ENCODE data around the gene HAGHL. TPM values are rescaled to one million over a fixed set of nuclear protein-coding genes. Genes with fewer than 3 reads are reported as not detected.

The HAGHL gene
- total and polyA plus RNA-seq, 2 experiments from 2014 or later: 15.5 to 31.5 TPM

GRCh38 chr16:767743-768235 lies 40.9 kb downstream of the HAGHL start:
- Histone ChIP-seq H3K27me3 (no peaks in the 10 kb centered on the region), H3K9me3 (ENCODE audit: low read depth) (no peaks in the 10 kb centered on the region), H3K79me2 (no peaks in the 10 kb centered on the region), H3K4me3 (no peak overlapping the region), H3K36me3 (replicated peaks; ENCODE audit: insufficient read depth, low read depth) (no peaks in the 10 kb centered on the region), H3K9me2 (replicated peaks; ENCODE audit: insufficient read depth) (no peaks in the 10 kb centered on the region), H3K27ac (no peak overlapping the region), H3K4me1 (ENCODE audit: insufficient read depth) (no peaks in the 10 kb centered on the region), H3K4me2 (no peak overlapping the region), H2AFZ (no peak overlapping the region), H4K20me1 (ENCODE audit: insufficient read depth, poor library complexity, severe bottlenecking) (no peaks in the 10 kb centered on the region)
- DNase-seq (ENCODE audit: low spot score): no peak
- no peak for TF ChIP-seq CTCF (IDR thresholded peaks at IDR 0.05; ENCODE audit: poor library complexity)
- TF ChIP-seq EZH2 (IDR thresholded peaks at IDR 0.05; ENCODE audit: borderline replicate concordance): no peak
- TF ChIP-seq EZH2phosphoT487 (IDR thresholded peaks at IDR 0.05; ENCODE audit: low read depth, severe bottlenecking, unreplicated experiment): no peak
- 75% methylated on average over 6 of the region's 38 CpGs for WGBS (ENCODE audit: low lambda C conversion rate, missing lambda C conversion rate)

- Histone ChIP-seq H2AFZ (no peak overlapping the region), H4K20me1 (ENCODE audit: insufficient read depth, poor library complexity, severe bottlenecking) (no peaks in the 10 kb centered on the region), H3K27ac (no peak overlapping the region), H3K27me3 (no peaks in the 10 kb centered on the region), H3K4me1 (ENCODE audit: insufficient read depth) (no peaks in the 10 kb centered on the region), H3K79me2 (no peaks in the 10 kb centered on the region), H3K4me3 (no peak overlapping the region), H3K9me2 (replicated peaks; ENCODE audit: insufficient read depth) (no peaks in the 10 kb centered on the region), H3K4me2 (no peak overlapping the region), H3K36me3 (replicated peaks; ENCODE audit: insufficient read depth, low read depth) (no peaks in the 10 kb centered on the region), H3K9me3 (ENCODE audit: low read depth) (no peaks in the 10 kb centered on the region)
- WGBS (ENCODE audit: low lambda C conversion rate, missing lambda C conversion rate): 88% methylated on average over 21 of the region's 21 CpGs
- no peak for DNase-seq (ENCODE audit: low spot score)
- TF ChIP-seq CTCF (IDR thresholded peaks at IDR 0.05; ENCODE audit: poor library complexity) (no peak), EZH2 (IDR thresholded peaks at IDR 0.05; ENCODE audit: borderline replicate concordance) (no peak), EZH2phosphoT487 (IDR thresholded peaks at IDR 0.05; ENCODE audit: low read depth, severe bottlenecking, unreplicated experiment) (no peak)
Measured at GRCh38 chr16:768428-768827, 41.5 kb downstream of the HAGHL start.

GRCh38 chr16:769184-769784 lies 42.4 kb downstream of the HAGHL start:
- Histone ChIP-seq H3K4me3 (no peak overlapping the region), H4K20me1 (ENCODE audit: insufficient read depth, poor library complexity, severe bottlenecking) (no peaks in the 10 kb centered on the region), H3K9me3 (ENCODE audit: low read depth) (no peaks in the 10 kb centered on the region), H3K36me3 (replicated peaks; ENCODE audit: insufficient read depth, low read depth) (no peaks in the 10 kb centered on the region), H3K27ac (no peak overlapping the region), H3K4me2 (no peak overlapping the region), H3K27me3 (no peaks in the 10 kb centered on the region), H3K9me2 (replicated peaks; ENCODE audit: insufficient read depth) (no peaks in the 10 kb centered on the region), H2AFZ (no peak overlapping the region), H3K4me1 (ENCODE audit: insufficient read depth) (no peaks in the 10 kb centered on the region), H3K79me2 (no peaks in the 10 kb centered on the region)
- DNase-seq (ENCODE audit: low spot score): no peak
- WGBS (ENCODE audit: low lambda C conversion rate, missing lambda C conversion rate): 93% methylated on average over 5 of the region's 20 CpGs
- no peak for TF ChIP-seq CTCF (IDR thresholded peaks at IDR 0.05; ENCODE audit: poor library complexity)
- TF ChIP-seq EZH2phosphoT487 (IDR thresholded peaks at IDR 0.05; ENCODE audit: low read depth, severe bottlenecking, unreplicated experiment): no peak
- no peak for TF ChIP-seq EZH2 (IDR thresholded peaks at IDR 0.05; ENCODE audit: borderline replicate concordance)
